Cortex of kidney (tissue), 1 donor: Measurements from ENCODE around the gene RPTOR.
"Not testable (repeated sequence)": the region's sequence is repeated elsewhere in the genome, so short reads cannot be mapped to it uniquely, and the experiment has no call there.

Source experiments
- DNase-seq: peaks from one replicate; lab custom pipeline; 2025; lab: John Stamatoyannopoulos, UW

RPTOR gene

GRCh38 chr17:80694085-80694991 lies 149.7 kb downstream of the RPTOR start:
- no peak for DNase-seq

- no peak for DNase-seq
Observed at GRCh38 chr17:80694992-80695912, 150.6 kb downstream of the RPTOR start.

GRCh38 chr17:80695979-80696378 lies 151.3 kb downstream of the RPTOR start:
- DNase-seq = no peak

GRCh38 chr17:80696456-80696855 lies 151.8 kb downstream of the RPTOR start:
- no peak for DNase-seq

- DNase-seq = no peak
Observed at GRCh38 chr17:80696964-80697363, 152.3 kb downstream of the RPTOR start.

- DNase-seq = no peak
Observed at GRCh38 chr17:80698297-80698696, 153.7 kb downstream of the RPTOR start.

GRCh38 chr17:80699205-80699604 lies 154.6 kb downstream of the RPTOR start:
- not testable (repeated sequence) for DNase-seq

- DNase-seq = no peak
Observed at GRCh38 chr17:80701730-80702129, 157.1 kb downstream of the RPTOR start.

- DNase-seq = no peak
Observed at GRCh38 chr17:80702315-80703141, 157.9 kb downstream of the RPTOR start.

GRCh38 chr17:80703142-80703478 lies 158.5 kb downstream of the RPTOR start:
- no peak for DNase-seq

GRCh38 chr17:80704381-80704819 lies 159.8 kb downstream of the RPTOR start:
- no peak for DNase-seq

- DNase-seq = no peak
Observed at GRCh38 chr17:80704894-80705293, 160.3 kb downstream of the RPTOR start.

GRCh38 chr17:80705988-80706387 lies 161.3 kb downstream of the RPTOR start:
- no peak for DNase-seq

- no peak for DNase-seq
Observed at GRCh38 chr17:80706463-80706867, 161.8 kb downstream of the RPTOR start.

GRCh38 chr17:80708480-80708879 lies 163.8 kb downstream of the RPTOR start:
- DNase-seq = no peak

- DNase-seq = no peak
Observed at GRCh38 chr17:80709090-80709695, 164.6 kb downstream of the RPTOR start.

- no peak for DNase-seq
Observed at GRCh38 chr17:80710714-80711302, 166.2 kb downstream of the RPTOR start.

GRCh38 chr17:80712089-80712488 lies 167.5 kb downstream of the RPTOR start:
- DNase-seq = no peak

- DNase-seq = no peak
Observed at GRCh38 chr17:80712606-80713005, 168.0 kb downstream of the RPTOR start.

GRCh38 chr17:80716986-80717719 lies 172.5 kb downstream of the RPTOR start:
- DNase-seq = no peak
